HepG2 (cell line): ENCODE results near the gene MNAT1. TPM values are rescaled to one million over a fixed set of nuclear protein-coding genes. Genes with fewer than 3 reads are reported as not detected.

Source experiments
- ATAC-seq: fragments of 200-7000 bp; cut with Tn5 transposase; 3 replicates; pipeline ENCODE4 v1.9.1; 2020; ENCODE audit warnings: mild to moderate bottlenecking, moderate library complexity
- BruUV-seq: library from RNA; stranded (reverse); fragments of 400-500 nt; replicated peaks from 2 replicates; lab custom pipeline; 2021; lab: Mats Ljungman, UMichigan
- CTCF ChIA-PET: fragments of 300-600 bp; formaldehyde crosslinking; extraction: SDS; loops from one replicate; lab custom pipeline; 2021; ENCODE audit warnings: low total read pairs, inconsistent platforms, low intra/inter-chr PET ratio; lab: Yijun Ruan, JAX
- POLR2A ChIA-PET: fragments of 350-600 bp; sonication (Branson Sonifier 250); formaldehyde crosslinking; loops from one replicate; lab custom pipeline; 2020; ENCODE audit warnings: antibody characterized with exemption, inconsistent platforms; lab: Yijun Ruan, JAX
- DNase-seq: peaks from one replicate; pipeline ENCODE4 v3.0.0-alpha.2; 2015; ENCODE audit warnings: low spot score
- FAIRE-seq: peaks from 3 replicates; lab custom pipeline; 2011; peaks lifted over from hg19 to GRCh38; lab: Jason Lieb, UNC
- H2AFZ ChIP-seq: one replicate; pipeline ENCODE4 v1.6.1; 2011; ENCODE audit warnings: low read length, inconsistent platforms
- H3K27ac ChIP-seq: fragments of 300-600 bp; 3 replicates; pipeline ENCODE4 v1.8.0; 2011; ENCODE audit warnings: mixed run types, mild to moderate bottlenecking, mixed read lengths, low read length, inconsistent platforms; ENCODE audit not compliant: insufficient read depth; ENCODE audit errors: extremely low read length
- H3K27me3 ChIP-seq, 2 experiments: fragments of 200-600 bp in 1 of 2; 2 replicates in 1 of 2; 3 replicates in 1 of 2; pipeline versions ENCODE4 v1.6.0 to v1.8.0; 2011; ENCODE audit warnings: low read length in 2 of 2, mild to moderate bottlenecking in 2 of 2, moderate library complexity in 2 of 2, inconsistent platforms in 1 of 2; ENCODE audit not compliant: insufficient read depth in 2 of 2, control insufficient read depth in 1 of 2
- H3K36me3 ChIP-seq, 2 experiments: fragments of 200-600 bp in 1 of 2; replicated peaks in 1 of 2; 2 replicates in 1 of 2; 3 replicates in 1 of 2; pipeline versions ENCODE4 v1.5.1 to v1.8.0; 2011; ENCODE audit warnings: low read length in 2 of 2, inconsistent platforms in 1 of 2; ENCODE audit not compliant: insufficient read depth in 2 of 2, control insufficient read depth in 1 of 2
- H3K4me1 ChIP-seq: 2 replicates; pipeline ENCODE4 v1.5.1; 2012; ENCODE audit warnings: low read length, inconsistent platforms; ENCODE audit not compliant: insufficient read depth
- H3K4me2 ChIP-seq: 2 replicates; pipeline ENCODE4 v1.6.0; 2011; ENCODE audit warnings: low read depth, low read length, inconsistent platforms
- H3K4me3 ChIP-seq, 3 experiments: fragments of 200-600 bp in 1 of 3; sonication (generic), shearing (Covaris generic) in 1 of 3; replicated peaks in 1 of 3; 2 replicates each; pipeline ENCODE4 v1.5.1; 2011 to 2016; ENCODE audit warnings: low read length in 3 of 3, inconsistent platforms in 2 of 3, low read depth in 2 of 3, mild to moderate bottlenecking in 2 of 3, control low read depth in 1 of 3, mixed read lengths in 1 of 3; ENCODE audit not compliant: insufficient read depth in 1 of 3
- H3K79me2 ChIP-seq: one replicate; pipeline ENCODE4 v1.6.1; 2011; ENCODE audit warnings: low read length, inconsistent platforms; ENCODE audit not compliant: insufficient read depth
- H3K9ac ChIP-seq: 2 replicates; pipeline ENCODE4 v1.6.0; 2011; ENCODE audit warnings: mild to moderate bottlenecking, low read depth, low read length, inconsistent platforms; ENCODE audit not compliant: insufficient read depth
- H3K9me3 ChIP-seq: 2 replicates; pipeline ENCODE4 v1.5.1; 2012; ENCODE audit warnings: mild to moderate bottlenecking, low read length
- H4K20me1 ChIP-seq: 2 replicates; pipeline ENCODE4 v1.6.0; 2011; ENCODE audit warnings: inconsistent platforms, mild to moderate bottlenecking, low read length, moderate library complexity; ENCODE audit not compliant: insufficient read depth
- CEBPB ChIP-seq: IDR thresholded peaks from 2 replicates; pipeline ENCODE4 v1.6.1; 2011; ENCODE audit warnings: low read depth, low read length, improper control_type of control experiment, borderline replicate concordance
- NAIF1 ChIP-seq: sonication (generic); formaldehyde crosslinking; IDR thresholded peaks from 2 replicates; pipeline ENCODE4 v1.5.0; 2020; ENCODE audit warnings: mild to moderate bottlenecking, missing genetic modification reagents, borderline replicate concordance
- TBX2 ChIP-seq: sonication (generic); formaldehyde crosslinking; IDR thresholded peaks from 2 replicates; pipeline ENCODE4 v1.5.0; 2020; ENCODE audit warnings: missing genetic modification reagents, mild to moderate bottlenecking, borderline replicate concordance
- YEATS2 ChIP-seq: sonication (generic); formaldehyde crosslinking; IDR thresholded peaks from 2 replicates; pipeline ENCODE4 v1.4.0; 2020; ENCODE audit warnings: missing genetic modification reagents, borderline replicate concordance
- ZBTB21 ChIP-seq: sonication (generic); formaldehyde crosslinking; IDR thresholded peaks from 2 replicates; pipeline ENCODE4 v1.4.0; 2020; ENCODE audit warnings: missing genetic modification reagents
- ZNF136 ChIP-seq: sonication (generic); formaldehyde crosslinking; IDR thresholded peaks from 2 replicates; pipeline ENCODE4 v1.8.1; 2022; ENCODE audit warnings: low read depth, mild to moderate bottlenecking, moderate library complexity, missing genetic modification reagents
- ZNF496 ChIP-seq: sonication (generic); formaldehyde crosslinking; IDR thresholded peaks from 2 replicates; pipeline ENCODE4 v1.8.1; 2023; ENCODE audit warnings: mild to moderate bottlenecking, moderate library complexity, missing genetic modification reagents; ENCODE audit not compliant: insufficient replicate concordance
- ZNF83 ChIP-seq: sonication (generic); formaldehyde crosslinking; IDR thresholded peaks from 2 replicates; pipeline ENCODE4 v1.4.0; 2020; ENCODE audit warnings: missing genetic modification reagents, mild to moderate bottlenecking, borderline replicate concordance
- WGBS: methylation state at CpG from one replicate; pipeline ENCODE4 v1.1.6; 2017; ENCODE audit warnings: low lambda C conversion rate; 5-methylcytosine and 5-hydroxymethylcytosine counted together
- in situ Hi-C: cut with HindIII; loops from 2 replicates; pipeline ENCODE4 v1.10.0; 2017; ENCODE audit warnings: low pct_unique_long_range_greater_than_20kb; ENCODE audit not compliant: extremely low pct_ligation_motif_present
- intact Hi-C: fragments of 100-400 bp; cut with micrococcal nuclease; formaldehyde crosslinking; loops from one replicate; pipeline ENCODE4 v1.10.0; 2022; ENCODE audit not compliant: unreplicated experiment
- polyA plus RNA-seq, 8 experiments: library from polyadenylated mRNA; depleted of rRNA in 3 of 8; stranded (reverse) in 7 of 8; unstranded in 1 of 8; fragments of >200 nt; fragmentation: Illumina TruSeq in 4 of 8; extraction: Trizol in 4 of 8; gene quantifications; 2 replicates each; pipeline versions ENCODE4 v1.2.1 to v1.2.3, GENCODE V29; 2011 to 2016; ENCODE audit warnings: low read depth in 4 of 8, missing spikeins in 1 of 8, mixed read lengths in 1 of 8; ENCODE audit not compliant: insufficient read depth in 1 of 8
- total RNA-seq, 5 experiments: library from RNA; depleted of rRNA; stranded (reverse); fragments of >200 nt; fragmentation: Illumina TruSeq; extraction: Trizol; gene quantifications; 2 replicates each; pipeline ENCODE4 v1.2.3, GENCODE V29; 2016; ENCODE audit warnings: low read depth in 1 of 5
- TF ChIP-seq, protein P1 (sequence below): sonication (generic); formaldehyde crosslinking; IDR thresholded peaks from 2 replicates; pipeline ENCODE4 v1.4.0; 2020; ENCODE audit warnings: mild to moderate bottlenecking, missing genetic modification reagents
- TF ChIP-seq, protein P2 (sequence below): sonication (generic); formaldehyde crosslinking; IDR thresholded peaks from 2 replicates; pipeline ENCODE4 v1.4.0; 2020; ENCODE audit warnings: mild to moderate bottlenecking, missing genetic modification reagents

MNAT1 gene
- total and polyA plus RNA-seq, 2 of the 13 experiments (the other 11 are each of a cell fraction or from before 2014, with no cell fraction given): 49.2 to 94.8 TPM

GRCh38 chr14:60958146-60958545 is 223.6 kb downstream of the MNAT1 start:
- CTCF ChIA-PET: no interaction called here
- no peak for ATAC-seq
- POLR2A ChIA-PET: interaction anchor here (0.6 kb wide), 1 partner anchor 21 kb away, joined by 4 read pairs; no protein-coding TSS in a partner anchor

DNA sequence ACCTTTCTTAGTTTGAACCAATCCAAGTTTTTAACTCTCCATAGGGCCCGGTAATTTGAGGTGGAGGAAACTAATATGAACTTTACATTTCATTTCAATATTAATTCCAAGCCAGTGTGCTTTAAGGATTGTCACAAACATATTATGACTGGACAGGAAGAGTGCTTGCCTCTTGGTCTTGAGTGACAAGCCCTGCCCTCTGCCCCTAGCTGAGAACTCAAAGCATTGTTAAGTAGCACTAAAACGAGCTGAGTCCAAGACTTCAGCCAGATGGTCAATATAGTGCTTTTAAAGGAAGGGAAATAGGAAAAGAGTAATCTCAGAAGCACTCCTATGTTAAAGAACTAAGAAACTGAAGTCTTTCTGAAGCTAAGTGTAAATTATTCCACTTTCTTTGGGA is 229.2 kb downstream of the MNAT1 start:
- in situ Hi-C loops (no loop called here), intact Hi-C loops (no loop called here)
- ChIA-PET POLR2A (no interaction called here), CTCF (no interaction called here)
- BruUV-seq: no TSS peak
- Histone ChIP-seq H3K4me2 (no peak overlapping the region), H3K4me3 (no peak overlapping the region), H3K36me3 (no peaks in the 10 kb centered on the region), H3K79me2 (no peaks in the 10 kb centered on the region), H2AFZ (no peak overlapping the region), H3K9me3 (no peaks in the 10 kb centered on the region; the same call in 1 of the 2 replicates), H4K20me1 (no peaks in the 10 kb centered on the region), H3K9ac (no peak overlapping the region), H3K27me3 (no peaks in the 10 kb centered on the region), H3K4me1 (peaks cover 21% of the 10 kb centered on the region), H3K27ac (no peak overlapping the region)
- no peak for ATAC-seq
- FAIRE-seq: peak; percentile 18
- 55% methylated on average over 2 of the region's 2 CpGs for WGBS
- no peak for TF ChIP-seq ZNF496 (CRISPR knock-in tag)
- TF ChIP-seq YEATS2: no peak
- TF ChIP-seq CEBPB: no peak
- TF ChIP-seq, protein P1, sequence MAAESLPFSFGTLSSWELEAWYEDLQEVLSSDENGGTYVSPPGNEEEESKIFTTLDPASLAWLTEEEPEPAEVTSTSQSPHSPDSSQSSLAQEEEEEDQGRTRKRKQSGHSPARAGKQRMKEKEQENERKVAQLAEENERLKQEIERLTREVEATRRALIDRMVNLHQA (CRISPR knock-in tag): no peak
- no peak for TF ChIP-seq ZNF83 (CRISPR knock-in tag)
- TF ChIP-seq NAIF1 (CRISPR knock-in tag): no peak
- TF ChIP-seq ZBTB21 (CRISPR knock-in tag): no peak
- TF ChIP-seq, protein P2, sequence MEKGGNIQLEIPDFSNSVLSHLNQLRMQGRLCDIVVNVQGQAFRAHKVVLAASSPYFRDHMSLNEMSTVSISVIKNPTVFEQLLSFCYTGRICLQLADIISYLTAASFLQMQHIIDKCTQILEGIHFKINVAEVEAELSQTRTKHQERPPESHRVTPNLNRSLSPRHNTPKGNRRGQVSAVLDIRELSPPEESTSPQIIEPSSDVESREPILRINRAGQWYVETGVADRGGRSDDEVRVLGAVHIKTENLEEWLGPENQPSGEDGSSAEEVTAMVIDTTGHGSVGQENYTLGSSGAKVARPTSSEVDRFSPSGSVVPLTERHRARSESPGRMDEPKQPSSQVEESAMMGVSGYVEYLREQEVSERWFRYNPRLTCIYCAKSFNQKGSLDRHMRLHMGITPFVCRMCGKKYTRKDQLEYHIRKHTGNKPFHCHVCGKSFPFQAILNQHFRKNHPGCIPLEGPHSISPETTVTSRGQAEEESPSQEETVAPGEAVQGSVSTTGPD: no peak
- no peak for DNase-seq

More at GRCh38 chr14:60958146-60958545, 223.6 kb downstream of the MNAT1 start:
- Histone ChIP-seq H3K36me3 (no peaks in the 10 kb centered on the region), H3K9ac (no peak overlapping the region), H2AFZ (no peak overlapping the region), H3K4me2 (no peak overlapping the region), H3K4me3 (no peak overlapping the region), H3K27ac (no peak overlapping the region), H3K79me2 (no peaks in the 10 kb centered on the region), H3K9me3 (peaks cover 23% of the 10 kb centered on the region), H3K27me3 (no peaks in the 10 kb centered on the region), H3K4me1 (no peaks in the 10 kb centered on the region), H4K20me1 (no peaks in the 10 kb centered on the region)
- TF ChIP-seq TBX2 (CRISPR knock-in tag) (no peak), ZNF136 (CRISPR knock-in tag) (peak; percentile 96; the same call in 1 of the 2 replicates)
- intact Hi-C loops (no loop called here), in situ Hi-C loops (no loop called here)
- BruUV-seq: no TSS peak
- FAIRE-seq (no peak), DNase-seq (no peak)
